Stimulated activated CD4-positive, alpha-beta T cell treated with anti-CD3 and anti-CD28 coated beads, Interleukin-12 subunit alpha, Interleukin-12 subunit beta, amount 100 ng/mL, for 24 hours (primary cell): ENCODE results near the gene B3GALT5.
"Not testable (repeated sequence)": the region's sequence is repeated elsewhere in the genome, so short reads cannot be mapped to it uniquely, and the experiment has no call there.

Experiments used
- DNase-seq, 2 experiments: peaks; one replicate each; pipeline ENCODE4 v3.0.0-alpha.2; 2020; ENCODE audit warnings: low read depth in 2 of 2

Gene B3GALT5

GRCh38 chr21:39612233-39613040 is at the start of gene B3GALT5:
Gene B3GALT5, plus strand, starts transcription at chr21:39612940. Its CDS starts 47,620 bp downstream, at chr21:39660560.
- no peak for DNase-seq

GRCh38 chr21:39564200-39564599 is 48.5 kb upstream of the B3GALT5 start:
- DNase-seq = no peak

GRCh38 chr21:39567180-39567972 is 45.4 kb upstream of the B3GALT5 start:
- DNase-seq = no peak

- DNase-seq = no peak
Observed at GRCh38 chr21:39568361-39568760, 44.4 kb upstream of the B3GALT5 start.

- no peak for DNase-seq
Observed at GRCh38 chr21:39575775-39576174, 37.0 kb upstream of the B3GALT5 start.

GRCh38 chr21:39576518-39577128 is 36.1 kb upstream of the B3GALT5 start:
- DNase-seq = no peak

GRCh38 chr21:39579734-39580332 is 32.9 kb upstream of the B3GALT5 start:
- DNase-seq = no peak

GRCh38 chr21:39580744-39581143 is 32.0 kb upstream of the B3GALT5 start:
- DNase-seq = no peak

- DNase-seq = no peak
Observed at GRCh38 chr21:39581414-39581813, 31.3 kb upstream of the B3GALT5 start.

- no peak for DNase-seq
Observed at GRCh38 chr21:39582749-39583148, 30.0 kb upstream of the B3GALT5 start.

GRCh38 chr21:39583586-39583985 is 29.2 kb upstream of the B3GALT5 start:
- DNase-seq = not testable (repeated sequence)

- DNase-seq = no peak
Observed at GRCh38 chr21:39587376-39587775, 25.4 kb upstream of the B3GALT5 start.

GRCh38 chr21:39588884-39589283 is 23.9 kb upstream of the B3GALT5 start:
- no peak for DNase-seq

- no peak for DNase-seq
Observed at GRCh38 chr21:39593522-39593921, 19.2 kb upstream of the B3GALT5 start.

- no peak for DNase-seq
Observed at GRCh38 chr21:39595465-39595864, 17.3 kb upstream of the B3GALT5 start.

GRCh38 chr21:39597595-39597994 is 15.1 kb upstream of the B3GALT5 start:
- no peak for DNase-seq

GRCh38 chr21:39599191-39599970 is 13.4 kb upstream of the B3GALT5 start:
- no peak for DNase-seq

GRCh38 chr21:39601187-39601928 is 11.4 kb upstream of the B3GALT5 start:
- DNase-seq = no peak

- DNase-seq = no peak
Observed at GRCh38 chr21:39602076-39602689, 10.6 kb upstream of the B3GALT5 start.

GRCh38 chr21:39602793-39603192 is 9.9 kb upstream of the B3GALT5 start:
- no peak for DNase-seq
